GM18526 (cell line): ENCODE data around the gene KCTD16.

Experiments used
- POLR2A ChIP-seq: IDR thresholded peaks from 3 replicates; pipeline ENCODE4 v1.6.1; 2011; ENCODE audit not compliant: insufficient read length; ENCODE audit errors: extremely low read depth

The KCTD16 gene

GRCh38 chr5:144144956-144145751, 25.5 kb upstream of the KCTD16 start:
- no peak for TF ChIP-seq POLR2A

- no peak for TF ChIP-seq POLR2A
These were observed 19.6 kb upstream of the KCTD16 start for GRCh38 chr5:144151026-144151425.

- TF ChIP-seq POLR2A, result no peak
These were observed 13.9 kb upstream of the KCTD16 start for GRCh38 chr5:144156767-144157171.

GRCh38 chr5:144162686-144163085, 8.0 kb upstream of the KCTD16 start:
- no peak for TF ChIP-seq POLR2A

- no peak for TF ChIP-seq POLR2A
These were observed 4.0 kb upstream of the KCTD16 start for GRCh38 chr5:144166696-144167095.

- no peak for TF ChIP-seq POLR2A
These were observed 2.7 kb upstream of the KCTD16 start for GRCh38 chr5:144167998-144168397.

GRCh38 chr5:144169904-144170275, 783 bp upstream of the KCTD16 start:
- TF ChIP-seq POLR2A, result no peak

GRCh38 chr5:144173766-144174165, 3.1 kb downstream of the KCTD16 start:
- TF ChIP-seq POLR2A, result no peak

- TF ChIP-seq POLR2A, result no peak
These were observed 6.9 kb downstream of the KCTD16 start for GRCh38 chr5:144177548-144177947.

GRCh38 chr5:144179226-144179625, 8.6 kb downstream of the KCTD16 start:
- no peak for TF ChIP-seq POLR2A

GRCh38 chr5:144183254-144183889, 12.7 kb downstream of the KCTD16 start:
- no peak for TF ChIP-seq POLR2A

GRCh38 chr5:144187699-144188294, 17.1 kb downstream of the KCTD16 start:
- no peak for TF ChIP-seq POLR2A

GRCh38 chr5:144189800-144190429, 19.2 kb downstream of the KCTD16 start:
- TF ChIP-seq POLR2A, result no peak

- TF ChIP-seq POLR2A, result no peak
These were observed 20.9 kb downstream of the KCTD16 start for GRCh38 chr5:144191531-144191930.

- no peak for TF ChIP-seq POLR2A
These were observed 21.3 kb downstream of the KCTD16 start for GRCh38 chr5:144191998-144192397.

- TF ChIP-seq POLR2A, result no peak
These were observed 22.0 kb downstream of the KCTD16 start for GRCh38 chr5:144192661-144193060.
